CD4-positive, alpha-beta T cell treated with Interleukin-15 for 4 hours (primary cell): Measurements from ENCODE around the gene SLC4A9.

Experiments
- DNase-seq: peaks from one replicate; pipeline ENCODE4 v3.0.0-alpha.2; 2020; ENCODE audit warnings: low spot score

SLC4A9 gene

DNA sequence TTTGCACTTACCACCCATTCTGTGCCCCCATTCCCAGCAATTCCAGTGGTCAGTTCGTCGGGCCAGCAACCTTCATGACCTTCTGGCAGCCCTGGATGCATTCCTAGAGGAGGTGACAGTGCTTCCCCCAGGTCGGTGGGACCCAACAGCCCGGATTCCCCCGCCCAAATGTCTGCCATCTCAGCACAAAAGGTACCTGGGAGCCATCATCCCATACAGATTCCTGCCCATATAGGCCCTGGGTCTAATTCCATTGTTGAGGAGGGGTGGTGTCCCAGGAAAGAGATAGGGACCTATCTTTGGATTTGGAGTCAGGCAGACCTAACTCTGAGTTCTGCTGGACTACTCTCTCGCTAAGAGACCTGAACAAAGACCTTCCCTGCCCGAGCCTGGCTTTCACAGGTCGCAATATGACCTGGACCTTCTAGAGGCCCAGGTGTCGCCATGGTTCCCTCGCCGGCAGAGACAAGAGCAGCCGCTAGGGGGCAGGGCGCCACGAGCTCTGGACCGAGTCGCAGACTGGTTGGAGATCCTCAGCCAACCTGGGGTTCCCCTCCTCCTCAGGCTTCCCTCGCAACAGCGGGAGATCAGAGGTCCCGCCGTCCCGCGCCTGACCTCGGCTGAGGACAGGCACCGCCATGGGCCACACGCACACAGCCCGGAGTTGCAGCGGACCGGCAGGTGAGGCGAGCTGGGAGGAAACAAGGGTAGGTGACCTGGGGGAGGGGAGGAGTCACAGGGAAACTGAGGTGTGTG, 3.1 kb downstream of the SLC4A9 start:
- DNase-seq, result peak; percentile 84

DNA sequence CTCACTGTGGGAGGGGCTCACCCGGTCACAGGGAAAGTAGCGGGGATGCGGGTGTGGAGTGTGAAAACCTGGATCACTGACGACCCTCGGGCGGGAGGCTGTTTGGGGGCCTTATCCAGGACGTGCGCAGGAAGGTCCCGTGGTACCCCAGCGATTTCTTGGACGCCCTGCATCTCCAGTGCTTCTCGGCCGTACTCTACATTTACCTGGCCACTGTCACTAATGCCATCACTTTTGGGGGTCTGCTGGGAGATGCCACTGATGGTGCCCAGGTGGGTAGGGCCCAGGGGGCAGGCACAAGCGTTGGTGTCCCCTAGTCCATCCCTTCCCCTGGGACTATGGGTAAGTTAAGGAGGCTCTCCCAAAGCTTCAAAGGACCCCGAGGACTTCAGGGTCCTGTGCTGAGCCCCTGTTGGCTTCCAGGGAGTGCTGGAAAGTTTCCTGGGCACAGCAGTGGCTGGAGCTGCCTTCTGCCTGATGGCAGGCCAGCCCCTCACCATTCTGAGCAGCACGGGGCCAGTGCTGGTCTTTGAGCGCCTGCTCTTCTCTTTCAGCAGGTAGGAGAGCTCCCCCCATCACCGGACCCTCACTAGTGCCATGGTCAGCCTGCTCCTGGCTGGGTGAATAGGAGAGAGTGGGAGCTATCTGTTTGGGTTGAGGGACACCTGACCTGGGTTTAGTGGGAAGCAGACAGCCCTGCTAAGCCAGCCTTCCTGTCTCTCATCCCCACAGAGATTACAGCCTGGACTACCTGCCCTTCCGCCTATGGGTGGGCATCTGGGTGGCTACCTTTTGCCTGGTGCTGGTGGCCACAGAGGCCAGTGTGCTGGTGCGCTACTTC, 3.9 kb downstream of the SLC4A9 start:
- DNase-seq, result no peak

DNA sequence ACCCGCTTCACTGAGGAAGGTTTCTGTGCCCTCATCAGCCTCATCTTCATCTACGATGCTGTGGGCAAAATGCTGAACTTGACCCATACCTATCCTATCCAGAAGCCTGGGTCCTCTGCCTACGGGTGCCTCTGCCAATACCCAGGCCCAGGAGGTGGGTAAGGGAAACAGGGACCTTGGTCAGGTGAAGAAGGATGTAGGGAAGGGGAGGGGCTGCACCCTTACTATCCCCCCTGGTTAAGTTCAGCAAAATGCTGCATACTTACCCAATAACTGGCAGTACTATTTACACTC, 4.4 kb downstream of the SLC4A9 start:
- DNase-seq, result no peak

DNA sequence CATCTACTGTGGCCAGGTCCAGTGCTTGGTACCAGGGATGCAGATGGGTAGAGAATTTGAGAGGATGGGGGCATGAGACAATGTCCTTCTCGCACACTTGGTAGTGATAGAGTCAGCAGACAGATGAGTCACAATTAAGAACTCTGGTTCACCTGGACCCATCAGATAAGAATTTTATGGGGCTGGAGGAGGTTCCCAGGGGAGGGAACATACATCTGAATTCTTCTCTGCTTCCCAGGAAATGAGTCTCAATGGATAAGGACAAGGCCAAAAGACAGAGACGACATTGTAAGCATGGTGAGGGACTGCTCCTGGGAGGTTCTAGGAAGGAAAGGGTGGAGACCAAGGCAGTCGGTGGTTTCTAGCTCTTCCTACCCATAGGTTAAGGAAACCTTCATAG, 5.3 kb downstream of the SLC4A9 start:
- DNase-seq, result no peak

DNA sequence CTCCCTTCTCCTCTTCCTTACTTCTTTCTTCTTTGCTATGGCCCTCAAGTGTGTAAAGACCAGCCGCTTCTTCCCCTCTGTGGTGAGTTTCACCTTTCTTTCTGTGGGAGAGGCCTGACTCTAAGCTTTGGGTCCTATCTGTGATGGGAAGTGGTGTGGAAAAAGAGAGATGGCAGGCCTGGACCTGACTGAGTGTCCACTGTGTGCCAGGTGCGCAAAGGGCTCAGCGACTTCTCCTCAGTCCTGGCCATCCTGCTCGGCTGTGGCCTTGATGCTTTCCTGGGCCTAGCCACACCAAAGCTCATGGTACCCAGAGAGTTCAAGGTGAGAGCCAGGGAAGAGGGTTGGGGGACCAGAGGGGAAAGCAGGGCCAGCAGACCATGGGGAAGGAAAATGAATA, 5.9 kb downstream of the SLC4A9 start:
- no peak for DNase-seq

DNA sequence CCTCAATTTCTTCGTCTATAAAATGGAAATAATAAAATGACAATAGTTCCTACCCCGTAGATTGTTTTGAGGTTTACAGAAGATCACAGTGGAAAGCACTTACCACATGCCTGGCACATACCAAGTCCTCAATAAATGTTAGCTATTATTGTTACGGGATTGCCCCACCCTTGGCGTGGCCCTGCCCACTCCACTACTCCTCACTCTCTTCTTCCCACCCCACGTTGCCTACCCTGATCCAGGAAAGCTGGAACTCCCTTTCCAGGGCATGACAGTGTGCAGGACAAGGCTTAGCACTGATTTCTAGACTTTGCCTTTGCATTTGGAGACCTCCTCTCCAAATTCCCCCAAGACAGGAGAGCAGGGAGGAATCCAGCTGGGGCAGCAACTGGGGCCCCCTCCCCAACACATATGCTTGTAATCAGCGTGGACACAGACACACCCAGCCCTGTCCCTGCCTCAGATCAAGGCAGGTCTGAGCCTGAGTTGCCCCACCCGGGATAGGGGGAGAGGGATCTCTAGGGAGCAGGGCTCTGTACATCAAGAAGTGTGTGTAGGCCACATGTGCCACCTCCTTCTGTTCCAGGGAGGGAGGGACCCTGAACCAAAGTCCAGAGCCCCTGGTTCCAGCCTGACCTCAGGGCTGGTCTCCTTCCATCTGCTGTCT, 6.7 kb downstream of the SLC4A9 start:
- no peak for DNase-seq

DNA sequence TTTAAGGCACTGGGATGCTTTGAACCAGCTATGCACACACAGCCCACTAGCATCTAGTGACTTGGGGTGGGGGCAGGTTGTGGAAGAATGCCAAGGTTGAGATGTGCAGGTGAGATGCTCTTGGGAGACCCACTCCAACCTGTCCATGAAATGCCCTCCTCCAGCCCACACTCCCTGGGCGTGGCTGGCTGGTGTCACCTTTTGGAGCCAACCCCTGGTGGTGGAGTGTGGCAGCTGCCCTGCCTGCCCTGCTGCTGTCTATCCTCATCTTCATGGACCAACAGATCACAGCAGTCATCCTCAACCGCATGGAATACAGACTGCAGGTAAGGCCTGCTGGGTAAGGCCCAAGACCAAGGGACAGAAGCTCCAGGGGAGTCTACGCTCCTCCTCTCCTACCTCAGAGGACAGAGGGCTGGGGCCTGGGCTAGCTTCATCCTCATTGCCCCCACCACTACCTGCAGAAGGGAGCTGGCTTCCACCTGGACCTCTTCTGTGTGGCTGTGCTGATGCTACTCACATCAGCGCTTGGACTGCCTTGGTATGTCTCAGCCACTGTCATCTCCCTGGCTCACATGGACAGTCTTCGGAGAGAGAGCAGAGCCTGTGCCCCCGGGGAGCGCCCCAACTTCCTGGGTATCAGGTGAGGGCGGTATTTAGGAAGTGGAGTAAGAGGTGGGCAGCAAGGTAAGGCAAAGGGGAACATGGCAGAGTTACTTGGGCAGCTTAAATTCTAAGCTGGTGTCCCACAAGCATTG, 7.4 kb downstream of the SLC4A9 start:
- DNase-seq, result no peak

DNA sequence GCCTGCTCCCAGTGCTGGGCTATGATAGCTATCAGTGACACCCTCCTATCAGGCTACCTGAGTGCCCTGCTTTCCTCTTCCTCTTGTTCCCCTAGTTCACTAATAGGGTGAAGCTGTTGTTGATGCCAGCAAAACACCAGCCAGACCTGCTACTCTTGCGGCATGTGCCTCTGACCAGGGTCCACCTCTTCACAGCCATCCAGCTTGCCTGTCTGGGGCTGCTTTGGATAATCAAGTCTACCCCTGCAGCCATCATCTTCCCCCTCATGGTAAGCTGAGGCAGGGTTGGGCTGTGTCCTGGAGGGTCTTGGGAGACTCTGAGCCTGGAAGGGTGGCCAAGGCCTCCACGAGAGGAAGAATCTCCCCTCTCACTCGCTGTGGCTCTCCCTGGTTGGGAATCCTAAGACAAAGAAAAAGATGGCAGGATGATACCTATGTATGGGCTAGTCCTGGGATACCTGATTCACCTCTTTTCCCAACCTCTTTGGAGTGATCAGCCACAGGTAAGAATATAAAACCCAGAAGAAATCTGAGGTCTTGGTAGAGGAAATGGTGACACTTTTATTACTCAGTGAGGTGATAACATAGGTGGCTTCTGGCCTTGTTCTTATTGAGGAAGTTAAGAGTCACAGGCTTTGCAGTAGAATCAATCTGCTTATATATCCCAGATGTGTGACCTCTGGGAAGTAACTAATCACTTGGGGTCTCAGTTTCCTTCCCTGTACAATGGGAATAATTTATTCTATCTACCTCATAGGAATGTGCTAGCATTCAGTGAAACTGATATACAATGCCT, 11.6 kb downstream of the SLC4A9 start:
- no peak for DNase-seq

DNA sequence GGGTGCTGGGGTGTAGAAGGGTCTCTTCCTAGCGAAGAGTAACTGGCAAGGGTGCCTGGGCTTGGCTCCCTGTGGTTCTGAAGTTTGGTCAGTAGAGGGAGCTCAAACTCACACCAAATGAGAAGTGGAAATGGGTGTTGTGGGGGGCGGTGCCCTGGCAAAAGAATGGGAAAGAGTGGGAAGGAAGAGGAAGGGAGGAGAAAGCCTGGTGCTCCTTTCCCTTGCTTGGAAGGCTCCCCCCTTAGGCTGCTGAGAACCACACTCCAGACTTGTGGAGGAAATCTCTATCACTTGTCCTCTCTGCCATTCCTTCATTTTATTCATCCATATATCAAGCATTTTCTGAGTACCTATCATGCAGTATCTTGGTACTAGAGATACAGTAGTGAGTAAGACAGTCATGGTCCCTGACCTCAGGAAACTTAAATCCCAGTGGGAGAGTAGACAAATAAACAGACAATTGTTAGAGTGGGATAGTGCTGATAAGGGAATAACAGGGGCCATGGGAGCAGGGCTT, 13.0 kb downstream of the SLC4A9 start:
- peak; percentile 50 for DNase-seq

DNA sequence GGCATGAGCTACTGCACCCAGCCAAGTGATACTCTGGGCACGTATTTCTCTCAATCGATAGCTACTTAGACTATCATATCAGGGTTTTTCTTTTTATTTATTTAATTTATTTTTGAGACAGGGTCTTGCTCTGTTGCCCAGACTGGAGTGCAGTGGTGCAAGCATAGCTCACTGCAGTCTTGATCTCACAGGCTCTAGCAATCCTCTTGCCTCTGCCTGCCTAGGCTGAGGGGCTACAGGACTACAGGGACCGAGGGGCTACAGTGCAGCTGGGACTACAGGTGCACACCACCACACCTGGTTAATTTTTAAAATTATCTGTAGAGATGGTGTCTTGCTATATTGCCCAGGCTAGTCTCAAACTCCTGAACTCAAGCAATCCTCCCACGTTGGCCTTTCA, 21.4 kb downstream of the SLC4A9 start:
- no peak for DNase-seq

DNA sequence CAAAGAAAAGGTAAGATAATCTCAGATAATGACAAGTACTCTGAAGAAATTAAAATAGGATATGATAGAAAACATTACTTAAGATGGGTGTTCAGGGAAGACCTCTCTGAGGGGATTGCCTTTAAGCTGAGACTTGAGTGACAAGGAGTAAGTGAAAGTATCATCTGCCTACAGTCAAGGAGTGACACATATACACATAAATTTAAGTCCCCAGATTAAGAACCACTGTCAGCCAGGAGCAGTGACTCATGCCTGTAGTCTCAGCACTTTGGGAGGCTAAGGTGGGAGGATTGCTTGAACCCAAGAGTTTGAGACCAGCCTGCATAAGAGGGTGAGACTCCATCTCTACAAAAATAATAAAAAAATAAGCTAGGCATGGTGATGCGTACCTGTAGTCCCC, 22.0 kb downstream of the SLC4A9 start:
- DNase-seq, result no peak

DNA sequence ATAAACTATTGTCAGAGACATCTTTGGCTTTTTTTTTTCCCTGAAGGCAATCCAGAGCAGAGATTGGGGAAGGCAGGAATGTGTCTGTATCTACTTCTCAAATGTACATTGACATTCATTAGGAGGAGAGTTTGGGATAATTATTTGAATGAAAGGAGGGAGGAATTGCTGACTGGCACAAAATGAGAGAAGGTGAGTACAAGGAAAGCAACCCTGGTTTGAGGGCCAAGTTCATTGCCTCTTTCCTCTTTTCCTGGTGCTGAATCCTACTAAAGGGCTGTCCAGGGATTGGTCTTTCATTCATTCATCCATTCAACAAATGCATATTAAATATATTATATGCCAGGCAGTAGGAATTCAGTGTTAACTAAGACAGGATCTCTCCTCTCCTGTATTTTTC, 22.9 kb downstream of the SLC4A9 start:
- DNase-seq, result no peak

DNA sequence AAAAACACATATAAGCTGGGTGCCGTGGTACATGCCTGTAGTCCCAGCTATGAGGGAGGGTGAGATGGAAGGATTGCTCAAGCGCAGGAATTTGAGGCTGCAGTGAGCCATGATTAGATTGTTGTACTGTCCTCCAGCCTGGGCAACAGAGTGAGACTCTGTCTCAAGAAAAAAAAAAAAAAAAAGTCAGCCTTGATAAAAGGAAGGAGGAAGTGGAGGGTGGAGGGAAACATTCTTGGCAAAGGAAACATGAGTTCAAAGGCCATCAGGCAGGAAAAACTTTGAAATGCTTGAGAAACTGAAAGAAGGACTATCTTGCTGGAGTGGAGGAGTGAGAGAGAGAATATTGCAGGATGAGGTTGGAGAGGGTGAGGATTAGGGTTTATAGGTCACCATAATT, 23.3 kb downstream of the SLC4A9 start:
- DNase-seq, result no peak

DNA sequence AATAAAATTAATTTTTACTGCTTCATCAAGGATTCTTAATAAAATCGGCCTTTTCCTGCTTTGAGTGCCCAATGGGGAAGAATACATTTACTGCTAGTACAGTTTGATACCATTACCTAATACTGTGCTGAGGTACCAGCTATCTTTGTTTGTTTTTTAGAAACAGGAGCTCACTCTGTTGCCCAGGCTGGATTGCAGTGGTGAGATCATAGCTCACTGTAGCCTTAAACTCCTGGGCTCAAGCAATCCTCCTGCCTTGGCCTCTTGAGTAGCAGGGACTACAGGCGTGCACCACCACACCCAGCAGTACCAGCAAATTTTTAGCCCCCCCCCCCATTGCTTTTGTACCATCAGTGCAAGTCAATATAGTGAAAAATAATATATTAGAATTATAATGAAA, 28.1 kb downstream of the SLC4A9 start:
- no peak for DNase-seq

DNA sequence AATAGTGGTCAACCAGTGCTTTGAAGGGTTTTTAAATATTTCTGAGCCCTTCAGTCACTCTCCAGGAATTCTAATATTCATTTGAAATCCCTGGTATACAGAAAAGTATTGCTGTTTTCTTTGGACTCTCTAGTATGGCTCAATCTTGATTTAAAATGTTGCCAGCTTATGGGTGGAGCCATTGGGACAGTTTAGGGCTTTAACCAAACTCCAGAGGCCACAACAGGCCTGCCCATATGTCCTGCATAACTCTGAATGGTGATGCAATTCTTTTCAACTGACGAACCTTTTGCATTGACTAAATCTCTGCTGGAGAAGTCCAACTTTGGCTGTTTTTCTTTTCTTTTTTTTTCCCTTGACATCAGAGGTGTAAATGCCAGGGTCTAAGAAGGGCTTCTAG, 31.3 kb downstream of the SLC4A9 start:
- DNase-seq, result no peak

DNA sequence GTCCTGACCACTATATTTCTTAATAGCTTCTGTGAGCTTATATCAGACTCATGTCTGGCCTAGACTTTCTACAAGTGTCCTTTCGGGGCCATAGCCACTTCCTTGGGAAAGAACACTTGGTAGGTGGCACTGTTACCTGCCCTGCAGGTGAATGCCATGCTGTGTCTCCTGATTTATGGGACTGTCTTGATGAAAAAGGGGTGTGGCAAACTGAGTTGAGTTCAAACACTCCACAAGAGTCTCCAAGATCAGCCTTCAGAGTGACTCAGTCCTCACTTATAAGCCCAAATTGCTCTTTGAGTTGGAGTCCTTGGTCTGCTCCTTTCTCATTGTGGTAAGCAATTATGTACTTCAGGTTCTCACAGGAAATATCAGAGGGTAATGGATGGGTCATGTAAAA, 31.7 kb downstream of the SLC4A9 start:
- no peak for DNase-seq

DNA sequence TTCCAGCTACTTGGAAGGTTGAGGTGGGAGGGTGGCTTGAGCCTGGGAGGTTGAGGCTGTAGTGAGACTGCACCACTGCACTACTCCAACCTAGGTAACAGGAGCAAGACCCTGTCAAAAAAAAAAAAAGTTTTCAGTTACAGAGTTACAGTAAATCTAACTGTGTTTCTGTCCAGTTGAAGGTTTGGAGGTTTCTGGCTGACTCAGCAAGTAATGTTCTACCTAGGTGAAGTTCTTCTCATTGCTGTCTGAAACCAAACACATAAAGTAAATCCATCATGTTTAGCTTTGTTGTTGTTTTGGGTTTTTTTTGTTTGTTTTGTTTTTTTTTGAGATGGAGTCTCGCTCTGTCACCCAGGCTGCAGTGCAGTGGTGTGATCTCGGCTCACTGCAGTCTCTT, 33.7 kb downstream of the SLC4A9 start:
- no peak for DNase-seq

DNA sequence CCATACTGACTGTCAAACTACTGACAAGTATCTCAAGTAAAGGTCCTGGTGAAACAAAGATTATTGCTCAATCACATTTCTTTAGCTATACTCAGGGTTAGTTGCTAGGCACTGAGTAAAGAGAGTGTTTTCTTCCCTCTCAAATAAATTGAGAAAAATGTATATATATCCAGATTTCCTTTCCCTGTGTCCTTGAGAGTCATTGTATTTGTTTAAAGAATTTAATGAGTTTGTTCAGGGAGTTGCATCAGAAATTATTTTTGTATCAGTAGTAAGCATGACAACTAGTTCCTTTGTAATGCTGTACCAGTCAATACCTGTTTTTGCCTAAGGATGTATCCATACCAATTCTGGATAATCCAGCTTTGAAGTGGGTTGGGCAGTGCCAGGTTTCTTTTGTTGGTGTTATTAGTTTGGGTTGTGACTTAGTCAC, 38.4 kb downstream of the SLC4A9 start:
- no peak for DNase-seq

DNA sequence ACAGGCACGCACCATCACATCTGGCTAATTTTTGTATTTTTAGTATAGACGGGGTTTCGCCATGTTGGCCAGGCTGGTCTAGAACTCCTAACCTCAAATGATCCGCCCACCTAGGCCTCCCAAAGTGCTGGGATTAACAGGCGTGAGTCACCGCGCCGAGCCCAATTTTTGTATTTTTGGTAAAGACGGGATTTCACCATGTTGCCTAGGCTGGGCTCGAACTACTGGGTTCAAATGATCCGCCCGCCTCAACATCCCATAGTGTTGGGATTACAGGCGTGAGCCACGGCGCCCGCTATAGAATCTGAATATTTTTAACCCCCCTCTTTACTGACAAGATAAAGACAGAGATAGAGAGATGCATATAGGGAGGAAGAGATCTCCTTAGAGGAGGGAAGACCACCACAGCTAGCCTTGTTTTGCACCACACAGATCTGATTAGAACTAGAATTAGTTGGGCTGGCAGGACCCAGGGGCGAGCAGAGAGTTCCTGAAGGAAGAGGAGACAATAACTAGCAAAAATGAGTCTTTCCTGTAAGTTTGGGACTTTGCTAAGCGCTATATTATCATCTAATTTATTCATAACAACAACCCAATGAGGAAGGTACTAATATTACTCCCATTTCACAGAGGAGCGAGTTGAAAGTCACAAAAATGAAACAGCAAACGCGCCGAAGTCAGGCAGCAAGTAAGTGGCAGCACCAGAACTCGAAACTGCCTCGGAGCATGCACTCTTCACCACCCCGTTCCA, 40.2 kb downstream of the SLC4A9 start:
- no peak for DNase-seq

DNA sequence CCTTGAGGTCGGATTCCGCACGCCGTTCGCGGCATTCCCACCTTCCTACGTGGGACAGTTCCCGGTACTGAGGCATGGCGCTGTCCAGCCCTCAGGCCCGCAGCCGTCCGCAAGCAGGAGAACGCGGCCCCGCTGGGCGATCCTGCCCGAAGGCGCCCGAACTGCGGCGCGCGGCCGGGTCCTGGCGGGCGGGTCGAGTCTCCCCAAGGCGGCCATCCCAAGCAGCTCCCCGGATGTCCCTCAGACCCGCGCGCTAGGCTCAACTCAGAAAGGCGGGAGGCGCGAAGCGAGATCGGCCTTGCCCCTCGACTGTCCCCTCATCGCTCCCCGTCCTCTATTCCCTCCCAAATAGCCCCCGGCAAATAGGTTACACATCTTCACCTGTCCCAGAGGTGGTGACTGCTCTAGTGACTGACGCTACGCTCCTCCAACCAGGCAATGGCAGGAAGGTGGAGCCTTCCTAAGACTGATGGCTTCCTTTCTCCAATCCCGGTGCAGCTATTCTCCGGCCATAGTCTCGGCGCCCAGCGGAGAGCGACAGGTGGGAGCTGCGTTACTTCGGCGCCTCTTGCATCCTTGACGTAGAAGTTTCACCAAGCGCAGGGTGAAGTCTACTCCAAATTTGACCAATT, 40.9 kb downstream of the SLC4A9 start:
- DNase-seq, result peak; percentile 91
